ENCODE data around the gene RCAN1. TPM values are rescaled to one million over a fixed set of nuclear protein-coding genes. Genes with fewer than 3 reads are reported as not detected.

The RCAN1 gene
- total RNA-seq, 1 experiment from 2014 or later, result 23.7 TPM

DNA sequence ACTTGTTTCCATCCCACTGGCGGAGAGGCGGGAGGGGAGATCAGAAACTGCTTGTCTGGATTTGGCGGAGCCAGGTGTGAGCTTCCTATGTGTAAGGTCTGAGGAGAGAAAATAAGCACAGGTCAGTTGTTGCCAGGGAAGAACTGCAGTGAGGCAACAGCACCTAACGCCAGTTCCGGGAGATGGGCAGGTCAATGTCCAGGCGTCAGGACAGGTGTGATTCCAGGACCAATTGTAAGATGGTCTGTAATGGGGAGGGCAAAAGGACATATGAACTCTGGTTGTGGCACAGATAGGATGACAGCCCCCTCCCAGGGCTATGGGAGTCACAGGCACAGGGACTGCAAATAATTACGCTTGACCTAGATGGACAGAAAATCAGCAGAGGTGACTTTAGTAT lies 93.4 kb downstream of the RCAN1 start:
- no peaks in the 10 kb centered on the region for H3K27me3 ChIP-seq
- H3K36me3 ChIP-seq, result peaks cover 14% of the 10 kb centered on the region
- H3K9me3 ChIP-seq, result no peaks in the 10 kb centered on the region
- no peak for DNase-seq
- H3K4me3 ChIP-seq, result no peak overlapping the region

DNA sequence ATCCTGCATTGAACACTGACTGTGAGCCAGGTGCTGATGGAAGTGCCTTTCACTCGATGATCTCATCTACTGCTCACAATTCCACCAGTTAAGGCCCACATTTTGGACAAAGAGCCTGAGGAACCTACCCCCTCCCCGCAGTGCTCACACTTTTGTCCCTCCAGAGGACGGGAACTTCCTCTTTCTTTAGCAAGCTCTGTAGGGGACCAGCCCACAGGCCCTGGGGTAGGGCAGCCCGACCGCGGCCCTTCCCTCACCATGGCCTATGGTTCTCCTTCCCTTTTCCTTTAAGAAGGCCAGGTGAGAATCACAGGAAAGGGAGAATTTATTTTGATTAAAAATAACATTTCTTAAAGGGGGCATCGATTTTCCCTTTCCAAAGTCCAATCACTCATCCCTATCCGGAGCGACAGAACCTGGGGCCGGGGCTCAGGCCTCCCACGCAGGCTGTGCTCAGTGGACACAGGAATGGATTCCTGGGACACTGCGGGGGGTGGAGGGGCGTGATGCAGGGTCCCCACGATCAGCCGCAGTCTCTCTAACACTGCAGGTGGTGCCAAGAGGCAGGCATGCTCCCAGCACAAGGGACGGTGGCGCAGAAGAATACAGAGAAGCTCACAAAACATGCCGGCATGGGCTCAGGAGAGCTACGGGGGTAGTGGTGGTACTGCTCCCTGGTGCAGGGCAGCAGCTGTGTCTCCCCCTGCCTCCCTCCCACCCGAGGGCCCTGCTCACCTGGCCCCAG lies 94.0 kb downstream of the RCAN1 start:
- peaks cover 14% of the 10 kb centered on the region for H3K36me3 ChIP-seq
- no peak overlapping the region for H3K4me3 ChIP-seq
- DNase-seq, result no peak
- H3K27me3 ChIP-seq, result no peaks in the 10 kb centered on the region
- H3K9me3 ChIP-seq, result no peaks in the 10 kb centered on the region

DNA sequence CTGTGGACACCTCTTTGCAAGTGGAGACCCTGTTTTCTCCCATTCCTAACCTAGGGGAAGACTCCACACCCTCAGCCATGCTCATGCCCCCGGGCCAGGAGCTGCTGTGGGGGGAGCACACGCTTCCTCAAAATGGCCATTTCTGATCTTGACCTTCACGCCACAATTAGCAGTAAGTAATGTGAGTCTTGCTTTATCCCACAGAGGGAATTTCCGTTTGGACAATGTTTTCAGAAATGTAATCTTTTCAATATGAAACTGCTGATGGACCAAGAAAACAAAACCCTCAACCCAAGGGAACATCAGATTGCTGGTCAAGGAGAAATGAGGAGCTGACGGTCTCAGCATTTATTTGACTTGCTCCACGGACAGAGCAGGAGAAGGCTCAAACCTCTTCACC lies 94.6 kb downstream of the RCAN1 start:
- Histone ChIP-seq H3K9me3 (no peaks in the 10 kb centered on the region), H3K4me3 (no peak overlapping the region), H3K36me3 (peaks cover 14% of the 10 kb centered on the region), H3K27me3 (no peaks in the 10 kb centered on the region)
- no peak for DNase-seq

DNA sequence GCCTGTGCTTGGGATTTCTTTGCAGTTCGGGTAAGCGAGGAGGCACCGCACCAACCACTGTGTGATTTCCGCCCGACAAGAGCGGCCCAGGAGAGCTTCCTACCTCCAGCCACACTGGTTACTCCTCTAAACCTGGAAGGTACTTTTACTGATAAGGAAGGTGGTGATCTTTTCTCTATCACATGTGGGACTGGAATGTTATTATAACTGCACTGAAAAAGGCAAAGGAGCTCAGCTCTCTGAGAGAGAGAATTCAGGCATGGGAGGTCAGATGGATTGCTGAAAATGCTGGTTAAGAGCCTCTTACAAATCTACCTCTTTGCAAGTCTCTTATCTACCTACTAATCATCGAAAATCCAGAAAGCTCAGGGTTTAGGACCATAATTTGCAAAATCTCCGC lies 95.2 kb downstream of the RCAN1 start:
- Histone ChIP-seq H3K36me3 (peaks cover 14% of the 10 kb centered on the region), H3K27me3 (no peaks in the 10 kb centered on the region), H3K4me3 (no peak overlapping the region), H3K9me3 (no peaks in the 10 kb centered on the region)
- DNase-seq, result no peak

DNA sequence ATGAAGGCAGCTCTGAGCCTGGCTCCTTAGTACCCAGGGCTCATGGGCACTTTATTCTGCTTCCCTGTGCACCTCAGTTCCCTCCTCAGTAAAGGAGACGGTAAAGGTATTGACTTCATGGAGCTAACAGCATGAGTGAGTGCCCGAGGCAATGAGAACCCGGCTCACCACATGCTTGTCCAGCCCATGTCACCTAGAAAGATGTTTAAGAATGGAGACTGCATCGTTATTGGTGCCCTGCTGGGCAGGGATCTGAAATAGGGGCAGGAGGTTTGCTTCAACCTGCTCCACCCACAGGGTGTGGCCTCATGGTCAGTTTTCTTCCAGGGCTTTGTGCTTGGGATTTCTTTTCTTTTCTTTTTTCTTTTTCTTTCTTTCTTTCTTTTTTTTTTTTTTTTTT lies 95.9 kb downstream of the RCAN1 start:
- Histone ChIP-seq H3K27me3 (no peaks in the 10 kb centered on the region), H3K9me3 (no peaks in the 10 kb centered on the region), H3K36me3 (peaks cover 14% of the 10 kb centered on the region), H3K4me3 (no peak overlapping the region)
- no peak for DNase-seq

DNA sequence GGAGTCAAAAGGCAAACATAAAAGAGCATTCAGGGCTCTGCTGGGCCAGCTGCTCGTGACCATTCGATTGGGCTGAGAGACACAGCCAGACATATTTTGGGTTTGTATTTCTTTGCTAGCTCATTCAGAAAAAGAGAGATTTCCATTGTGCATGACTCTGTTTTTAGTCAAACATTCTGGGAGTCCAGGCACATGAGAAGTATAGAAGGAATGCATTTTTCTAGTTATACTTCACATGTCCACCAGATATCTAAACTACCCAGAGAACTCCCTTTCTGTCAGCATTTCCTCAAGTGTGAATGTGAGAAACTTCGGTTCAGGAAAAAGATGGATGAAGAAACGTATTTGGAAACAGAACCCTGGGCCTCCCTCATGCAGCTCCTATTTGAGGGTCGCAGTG lies 96.6 kb downstream of the RCAN1 start:
- H3K36me3 ChIP-seq, result peaks cover 14% of the 10 kb centered on the region
- no peaks in the 10 kb centered on the region for H3K27me3 ChIP-seq
- no peak for DNase-seq
- no peaks in the 10 kb centered on the region for H3K9me3 ChIP-seq
- H3K4me3 ChIP-seq, result no peak overlapping the region

DNA sequence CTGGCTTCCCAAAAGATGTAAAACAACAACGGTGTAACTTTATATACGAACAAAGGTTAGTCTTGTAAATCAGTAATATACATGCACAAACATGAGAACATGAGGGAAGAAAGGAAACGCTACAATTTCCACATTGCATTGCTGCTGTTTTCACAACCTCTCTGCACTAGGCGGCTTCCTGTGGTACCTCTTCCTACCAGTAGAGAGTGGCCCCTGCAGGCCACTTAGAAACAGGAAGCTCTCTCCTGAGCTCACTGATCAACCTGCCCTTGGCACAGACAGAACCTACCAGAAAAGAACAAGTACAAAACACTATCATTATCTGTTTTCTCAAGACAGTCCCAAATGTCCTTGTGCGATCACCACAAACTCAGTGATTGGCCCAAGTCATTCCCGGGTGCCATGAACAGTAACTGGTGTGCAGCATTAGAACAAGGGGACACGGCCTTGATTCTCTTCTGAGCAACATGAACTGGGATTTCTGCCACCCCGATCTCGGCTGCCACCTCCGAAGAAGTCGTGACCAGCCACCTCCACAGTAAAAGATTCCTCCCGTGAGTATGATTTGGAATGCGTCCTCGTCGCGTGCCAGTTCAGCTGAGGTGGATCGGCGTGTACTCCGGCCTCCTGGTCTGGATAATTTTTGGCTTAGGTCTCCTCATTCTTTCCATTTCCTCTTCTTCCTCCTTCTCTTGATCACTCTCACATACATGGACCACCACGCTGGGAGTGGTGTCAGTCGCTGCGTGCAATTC lies 97.2 kb downstream of the RCAN1 start:
- H3K4me3 ChIP-seq, result no peak overlapping the region
- H3K9me3 ChIP-seq, result no peaks in the 10 kb centered on the region
- peaks cover 14% of the 10 kb centered on the region for H3K36me3 ChIP-seq
- DNase-seq, result no peak
- no peaks in the 10 kb centered on the region for H3K27me3 ChIP-seq

DNA sequence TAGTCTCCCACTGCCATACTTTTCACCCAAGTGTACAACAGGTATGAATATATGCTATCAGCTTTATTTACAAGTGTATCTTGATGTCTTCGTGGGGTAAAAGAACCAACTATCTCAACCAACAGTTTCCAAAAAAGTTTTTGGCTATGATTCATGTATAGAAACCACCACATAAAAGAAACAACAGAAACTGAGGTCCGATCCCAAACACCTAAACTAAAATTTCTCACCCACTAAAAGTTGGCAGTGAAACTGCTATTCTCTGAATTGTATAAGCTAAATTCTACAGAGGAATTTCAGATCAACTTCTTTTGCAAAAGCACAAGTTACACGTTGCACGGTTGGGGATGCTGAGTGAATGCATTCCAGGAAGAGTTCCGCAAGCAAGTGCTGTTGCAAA lies 97.9 kb downstream of the RCAN1 start:
- DNase-seq, result no peak
- no peaks in the 10 kb centered on the region for H3K27me3 ChIP-seq
- H3K36me3 ChIP-seq, result peaks cover 14% of the 10 kb centered on the region

DNA sequence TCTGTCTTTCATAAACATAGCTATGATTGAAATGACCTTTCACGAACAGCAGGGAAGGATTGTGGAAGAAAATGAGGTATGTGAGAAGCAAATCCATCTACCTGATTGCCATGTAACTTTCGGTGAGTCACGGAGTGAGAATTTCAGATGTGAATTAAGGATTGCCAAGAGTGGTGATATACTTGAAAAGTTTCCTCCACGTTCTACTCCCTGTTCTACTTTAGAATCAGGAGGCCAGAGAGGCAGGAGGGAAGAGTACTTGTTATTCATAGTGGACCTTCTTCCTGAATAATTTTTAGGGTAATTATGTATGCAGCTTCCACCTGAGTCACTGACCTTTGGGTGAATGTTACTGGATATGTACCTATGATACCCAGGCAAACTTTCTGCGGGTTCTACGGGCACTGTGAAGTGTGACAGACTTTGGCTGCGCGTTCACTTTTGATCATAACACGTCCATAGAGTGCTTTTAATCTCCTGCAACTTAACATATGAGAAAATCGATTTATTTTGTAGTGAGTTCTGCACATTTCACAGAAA lies 100.3 kb downstream of the RCAN1 start:
- Histone ChIP-seq H3K27me3 (no peaks in the 10 kb centered on the region), H3K4me3 (no peak overlapping the region), H3K36me3 (peaks cover 6% of the 10 kb centered on the region; the same call in 1 of the 2 replicates), H3K9me3 (no peaks in the 10 kb centered on the region)
- no peak for DNase-seq

More for the DNA sequence above, 97.9 kb downstream of the RCAN1 start:
- H3K9me3 ChIP-seq, result no peaks in the 10 kb centered on the region
- H3K4me3 ChIP-seq, result no peak overlapping the region

DNA sequence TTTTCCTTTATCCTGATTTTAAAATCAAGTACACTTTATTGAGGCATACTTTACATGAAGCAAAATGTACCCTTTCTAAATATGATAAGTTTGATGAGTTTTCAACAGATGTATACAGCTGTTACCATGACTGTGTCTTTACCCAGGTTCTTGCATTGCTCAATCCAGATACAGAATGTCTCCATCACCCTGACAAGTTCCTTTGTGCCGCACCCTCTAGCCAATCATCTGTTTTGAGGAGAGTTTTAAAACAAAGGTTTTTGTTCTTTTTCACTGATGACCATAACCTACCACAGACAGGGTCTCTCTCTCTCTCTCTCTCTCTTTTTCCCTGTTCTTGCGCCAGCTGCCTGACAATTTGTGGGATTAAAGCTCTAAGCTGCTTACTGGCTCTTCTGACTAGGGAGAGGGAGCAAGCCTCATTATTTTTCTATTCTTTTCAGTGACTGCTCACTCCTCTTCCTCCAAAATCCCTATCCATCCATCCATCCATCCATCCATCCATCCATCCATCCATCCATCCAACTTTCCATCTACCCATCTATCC lies 101.7 kb downstream of the RCAN1 start:
- Histone ChIP-seq H3K36me3 (peaks cover 6% of the 10 kb centered on the region; the same call in 1 of the 2 replicates), H3K9me3 (no peaks in the 10 kb centered on the region), H3K27me3 (no peaks in the 10 kb centered on the region), H3K4me3 (no peak overlapping the region)
- no peak for DNase-seq

DNA sequence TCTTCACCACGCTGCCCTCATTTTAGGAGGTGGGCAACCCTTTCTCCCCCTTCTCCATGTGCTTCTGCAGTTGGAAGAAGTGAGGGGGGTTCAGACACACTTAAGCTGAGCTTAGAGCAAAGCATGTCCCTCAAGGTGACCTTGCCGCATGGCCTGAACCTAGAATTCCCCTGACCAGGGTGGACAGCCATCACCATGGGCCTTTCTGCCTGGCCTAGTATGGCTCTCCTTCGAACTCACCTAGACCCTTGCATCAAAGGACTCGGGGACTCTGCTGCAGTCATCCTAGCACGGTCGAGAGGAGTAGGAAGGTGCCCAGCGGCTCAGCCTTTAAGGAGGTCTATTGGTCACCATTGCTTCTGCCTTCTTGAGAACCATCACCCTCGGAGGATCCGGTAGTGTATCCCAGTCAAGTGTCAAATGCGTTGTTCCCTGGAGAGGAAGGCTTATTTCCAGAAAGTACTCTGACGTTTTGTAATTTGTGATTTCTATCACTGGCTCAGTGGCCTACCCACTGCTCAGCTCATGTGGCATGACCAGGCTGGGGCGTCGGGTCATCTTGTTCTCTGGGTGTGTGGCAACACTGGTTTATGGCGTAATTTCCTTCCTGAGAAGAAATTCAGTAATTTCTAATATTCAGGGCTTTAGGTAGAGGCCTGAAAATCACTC lies 103.0 kb downstream of the RCAN1 start, which contains the start of gene KCNE1:
Gene KCNE1 (minus strand): TSS at position 424 of the 669 bp plus-strand sequence. CDS start 62,576 bp downstream, outside the sequence.
- H3K27me3 ChIP-seq, result no peaks in the 10 kb centered on the region
- no peak for DNase-seq
- H3K36me3 ChIP-seq, result peaks cover 1% of the 10 kb centered on the region; the same call in 1 of the 2 replicates
- H3K9me3 ChIP-seq, result no peaks in the 10 kb centered on the region
- no peak within 1 kb of the TSS for H3K4me3 ChIP-seq

DNA sequence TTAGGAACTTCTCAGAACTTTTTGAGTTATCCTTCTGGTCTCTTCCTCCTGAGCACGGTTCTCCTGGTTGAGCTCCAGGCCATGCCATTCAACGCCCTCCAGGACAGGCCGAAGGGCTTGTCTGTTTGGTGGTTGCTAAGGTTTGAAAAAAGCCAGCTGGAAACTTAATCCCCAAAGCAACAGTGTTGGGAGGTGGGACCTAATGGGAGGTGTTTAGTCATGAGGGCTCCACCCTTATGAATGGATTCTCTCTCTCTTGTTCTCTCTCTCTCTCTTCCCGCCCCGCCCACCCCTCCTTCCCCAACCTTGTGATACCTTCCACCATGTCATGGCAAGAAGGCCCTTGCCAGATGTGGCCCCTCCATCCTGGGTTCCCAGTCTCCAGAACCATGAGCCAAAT lies 103.7 kb downstream of the RCAN1 start:
- Histone ChIP-seq H3K27me3 (no peaks in the 10 kb centered on the region), H3K4me3 (no peak overlapping the region), H3K36me3 (no peaks in the 10 kb centered on the region), H3K9me3 (no peaks in the 10 kb centered on the region)
- no peak for DNase-seq

DNA sequence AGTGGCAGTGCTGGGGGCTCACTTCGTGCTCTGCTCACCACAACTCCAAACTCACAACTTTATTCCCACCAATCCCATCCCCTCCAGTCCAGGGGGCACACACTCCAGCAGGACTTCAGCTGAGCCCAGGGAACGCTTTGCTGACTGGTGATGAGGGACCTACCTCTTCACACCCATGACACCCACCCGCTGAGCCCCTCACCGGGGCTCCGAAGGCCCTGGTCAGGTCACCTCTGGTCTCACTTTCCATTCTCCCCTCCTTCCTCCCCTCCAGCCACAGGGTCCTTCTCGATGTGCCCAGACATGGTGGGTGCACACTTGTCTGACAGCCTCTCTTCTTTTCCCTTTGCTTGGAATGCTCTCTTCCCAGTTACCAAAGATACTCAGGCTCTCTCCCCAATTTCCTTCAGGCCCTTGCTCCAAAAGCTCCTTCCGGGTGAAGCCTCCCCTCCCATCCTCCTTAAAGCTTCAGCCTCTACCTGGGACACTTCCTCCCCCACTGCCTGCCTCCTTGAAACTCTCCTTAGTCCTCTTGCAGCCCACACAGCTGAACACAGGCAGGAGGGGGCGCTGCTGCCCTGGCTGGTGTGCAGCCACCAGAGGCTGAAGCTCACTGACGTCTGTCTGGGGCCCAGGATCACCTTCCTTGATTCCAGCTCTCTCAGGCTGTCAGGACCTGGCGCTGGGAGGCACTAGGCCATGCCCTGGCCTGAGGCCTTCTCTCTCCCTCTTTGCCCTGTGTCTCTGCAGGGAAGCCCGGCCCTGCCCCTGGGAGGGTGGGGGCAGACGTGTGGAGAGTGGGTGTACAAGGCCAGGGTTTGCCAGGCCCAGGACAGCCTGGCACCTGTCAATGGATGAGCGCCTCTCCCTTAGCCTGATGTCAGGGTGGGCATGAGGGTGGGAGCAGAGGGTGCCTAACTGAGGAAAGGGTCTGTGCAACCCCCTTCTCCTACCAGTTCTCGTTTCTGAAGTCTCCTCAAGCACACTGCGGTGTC lies 104.5 kb downstream of the RCAN1 start:
- no peaks in the 10 kb centered on the region for H3K36me3 ChIP-seq
- H3K27me3 ChIP-seq, result no peaks in the 10 kb centered on the region
- H3K4me3 ChIP-seq, result no peak overlapping the region
- peak; percentile 65 for DNase-seq
- no peaks in the 10 kb centered on the region for H3K9me3 ChIP-seq

DNA sequence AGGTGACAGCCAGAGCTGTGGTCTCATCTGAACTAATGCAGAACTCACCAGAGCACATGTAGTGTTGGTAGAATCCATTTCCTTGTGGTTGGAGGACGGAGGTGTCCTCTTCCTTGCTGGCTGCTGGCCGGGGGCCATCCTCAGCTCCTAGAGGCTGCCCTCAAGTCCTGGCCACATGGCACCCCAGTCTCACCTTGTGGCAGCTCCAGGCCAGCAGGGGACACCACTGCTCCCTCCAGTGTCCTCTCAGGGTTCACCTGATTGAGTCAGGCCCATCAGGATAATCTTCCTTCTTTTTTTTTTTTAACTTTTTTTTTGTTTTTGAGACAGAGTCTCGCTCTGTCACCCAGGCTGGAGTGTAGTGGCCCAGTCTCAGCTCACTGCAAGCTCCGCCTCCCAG lies 105.8 kb downstream of the RCAN1 start:
- DNase-seq, result no peak
- H3K4me3 ChIP-seq, result no peak overlapping the region
- no peaks in the 10 kb centered on the region for H3K36me3 ChIP-seq
- H3K9me3 ChIP-seq, result no peaks in the 10 kb centered on the region
- H3K27me3 ChIP-seq, result no peaks in the 10 kb centered on the region

DNA sequence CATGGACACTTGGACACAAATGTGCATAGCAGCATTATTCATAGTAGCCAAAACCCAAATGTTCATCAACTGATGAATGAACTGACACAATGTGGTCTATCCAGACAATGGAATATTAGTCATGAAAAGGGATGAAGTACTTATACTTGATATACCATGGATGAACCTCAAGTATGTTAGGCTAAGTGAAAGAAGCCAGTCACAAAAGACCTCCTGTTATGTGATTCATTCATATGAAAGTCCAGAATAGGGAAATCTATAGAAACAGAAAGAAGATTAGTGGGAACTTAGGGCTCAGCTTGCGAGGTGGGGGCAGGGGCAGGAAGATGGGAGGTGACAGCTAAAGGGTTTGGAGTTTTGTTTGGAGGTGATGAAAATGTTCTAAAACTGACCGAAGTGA lies 110.3 kb downstream of the RCAN1 start:
- Histone ChIP-seq H3K27me3 (no peaks in the 10 kb centered on the region; the same call in 1 of the 2 replicates), H3K4me3 (no peak overlapping the region), H3K9me3 (no peaks in the 10 kb centered on the region), H3K36me3 (no peaks in the 10 kb centered on the region)
- no peak for DNase-seq
